Adipocyte (in vitro differentiated cells): Measurements from ENCODE around the gene KANSL1.

ENCODE experiments used
- DNase-seq: peaks from one replicate; pipeline ENCODE4 v3.0.0-alpha.2; 2015; ENCODE audit warnings: low read depth
- H3K27me3 ChIP-seq: replicated peaks from 2 replicates; pipeline ENCODE4 v1.7.0; 2013; ENCODE audit warnings: mild to moderate bottlenecking, low read length, moderate library complexity; ENCODE audit not compliant: control insufficient read depth, insufficient read depth
- H3K36me3 ChIP-seq: 2 replicates; pipeline ENCODE4 v1.7.0; 2013; ENCODE audit warnings: low read length, mild to moderate bottlenecking, moderate library complexity; ENCODE audit not compliant: control insufficient read depth, insufficient read depth, severe bottlenecking
- H3K4me1 ChIP-seq: 2 replicates; pipeline ENCODE4 v1.7.0; 2013; ENCODE audit warnings: mild to moderate bottlenecking, low read length, moderate library complexity; ENCODE audit not compliant: control insufficient read depth, insufficient read depth
- H3K4me3 ChIP-seq: 2 replicates; pipeline ENCODE4 v1.7.0; 2013; ENCODE audit warnings: mild to moderate bottlenecking, low read length, moderate library complexity
- H3K9ac ChIP-seq: 2 replicates; pipeline ENCODE4 v1.7.0; 2013; ENCODE audit warnings: mild to moderate bottlenecking, low read length, moderate library complexity
- H3K9me3 ChIP-seq: 2 replicates; pipeline ENCODE4 v1.7.0; 2013; ENCODE audit warnings: mild to moderate bottlenecking, low read length, moderate library complexity; ENCODE audit not compliant: control insufficient read depth

Gene KANSL1

GRCh38 chr17:45993962-45994627 is 199.1 kb downstream of the KANSL1 start:
- no peaks in the 10 kb centered on the region for H3K36me3 ChIP-seq
- peaks cover 7% of the 10 kb centered on the region for H3K9me3 ChIP-seq
- H3K4me3 ChIP-seq: no peak overlapping the region
- H3K4me1 ChIP-seq: peaks cover 10% of the 10 kb centered on the region
- H3K9ac ChIP-seq: no peak overlapping the region
- DNase-seq: no peak
- H3K27me3 ChIP-seq: peaks cover 1% of the 10 kb centered on the region

DNA sequence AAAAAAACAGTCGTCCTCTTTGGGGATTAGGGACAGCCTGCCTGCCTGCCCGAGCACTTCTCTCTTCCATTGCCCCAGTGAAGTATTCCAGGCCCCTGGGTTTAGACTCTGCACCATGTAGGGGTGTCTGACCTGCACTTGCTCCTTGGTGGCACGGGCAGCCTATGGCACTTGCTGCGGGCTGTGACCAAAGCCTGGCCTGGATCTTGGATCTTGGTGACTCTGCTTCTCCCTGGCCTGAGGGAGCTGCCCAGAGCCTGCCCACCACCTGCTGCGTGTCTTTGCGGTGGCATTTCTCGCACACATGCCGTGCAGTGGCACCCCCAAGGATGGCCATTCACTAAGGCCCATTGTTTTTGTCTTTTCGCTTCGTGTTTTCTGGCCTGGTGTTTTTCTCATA is 200.3 kb downstream of the KANSL1 start:
- peaks cover 13% of the 10 kb centered on the region for H3K27me3 ChIP-seq
- no peak for DNase-seq
- no peak overlapping the region for H3K4me3 ChIP-seq
- peaks cover 7% of the 10 kb centered on the region for H3K9me3 ChIP-seq
- H3K36me3 ChIP-seq: no peaks in the 10 kb centered on the region
- peaks cover 8% of the 10 kb centered on the region for H3K4me1 ChIP-seq
- H3K9ac ChIP-seq: no peak overlapping the region

- no peak for DNase-seq
- no peak overlapping the region for H3K9ac ChIP-seq
- no peak overlapping the region for H3K4me3 ChIP-seq
- H3K36me3 ChIP-seq: no peaks in the 10 kb centered on the region
- H3K4me1 ChIP-seq: peaks cover 5% of the 10 kb centered on the region
- H3K9me3 ChIP-seq: peaks cover 7% of the 10 kb centered on the region
- peaks cover 15% of the 10 kb centered on the region for H3K27me3 ChIP-seq
Observed at GRCh38 chr17:45992175-45992574, 201.1 kb downstream of the KANSL1 start.

DNA sequence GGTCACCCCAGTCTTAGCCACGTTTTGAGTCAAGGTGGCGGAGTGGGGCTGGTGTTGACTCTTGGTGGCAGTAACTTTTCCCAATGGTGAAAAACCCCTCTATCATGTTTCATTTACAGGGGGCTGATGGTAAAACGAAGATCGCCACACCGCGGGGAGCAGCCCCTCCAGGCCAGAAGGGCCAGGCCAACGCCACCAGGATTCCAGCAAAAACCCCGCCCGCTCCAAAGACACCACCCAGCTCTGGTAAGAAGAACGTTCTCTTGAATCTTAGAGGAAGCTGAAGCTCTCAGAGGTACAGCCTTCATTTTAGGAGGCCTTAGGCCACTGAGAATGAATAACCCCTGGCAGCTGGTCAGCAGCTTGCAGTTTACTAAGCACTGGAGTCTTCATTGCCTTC is 201.9 kb downstream of the KANSL1 start:
- Histone ChIP-seq H3K9ac (no peak overlapping the region), H3K4me1 (peaks cover 5% of the 10 kb centered on the region), H3K36me3 (no peaks in the 10 kb centered on the region), H3K27me3 (peaks cover 15% of the 10 kb centered on the region), H3K4me3 (no peak overlapping the region), H3K9me3 (peaks cover 7% of the 10 kb centered on the region)
- no peak for DNase-seq

DNA sequence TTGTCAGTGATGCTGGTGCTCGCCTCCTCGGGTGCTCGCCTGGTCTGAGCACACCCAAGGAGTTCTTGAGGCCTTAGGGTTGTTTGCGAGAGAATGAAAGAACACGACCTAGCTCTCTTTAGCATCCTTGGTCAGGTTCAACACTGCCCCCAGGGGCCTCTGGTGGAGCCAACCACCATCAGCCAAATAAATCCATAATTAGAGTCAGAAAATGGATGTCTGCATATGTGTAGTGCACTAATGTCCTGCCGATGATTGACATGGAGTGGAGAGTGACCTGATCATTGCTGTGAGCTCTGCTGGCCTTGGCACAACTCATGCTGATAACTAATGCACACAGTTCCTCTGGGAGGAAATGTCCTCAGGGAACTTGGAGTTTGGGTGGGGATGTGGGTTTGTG is 202.3 kb downstream of the KANSL1 start:
- DNase-seq: no peak
- Histone ChIP-seq H3K9me3 (peaks cover 7% of the 10 kb centered on the region), H3K4me1 (peaks cover 5% of the 10 kb centered on the region), H3K36me3 (no peaks in the 10 kb centered on the region), H3K27me3 (peaks cover 15% of the 10 kb centered on the region), H3K9ac (no peak overlapping the region), H3K4me3 (no peak overlapping the region)

DNA sequence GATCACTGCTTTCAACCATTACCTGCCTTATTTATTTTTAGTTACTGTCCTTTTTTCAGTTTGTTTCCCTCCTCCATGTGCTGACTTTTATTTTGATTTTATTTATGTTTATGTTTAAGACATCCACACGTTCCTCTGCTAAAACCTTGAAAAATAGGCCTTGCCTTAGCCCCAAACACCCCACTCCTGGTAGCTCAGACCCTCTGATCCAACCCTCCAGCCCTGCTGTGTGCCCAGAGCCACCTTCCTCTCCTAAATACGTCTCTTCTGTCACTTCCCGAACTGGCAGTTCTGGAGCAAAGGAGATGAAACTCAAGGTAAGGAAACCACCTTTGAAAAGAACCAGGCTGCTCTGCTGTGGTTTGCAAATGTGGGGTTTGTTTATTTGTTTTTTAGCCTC is 203.5 kb downstream of the KANSL1 start:
- no peaks in the 10 kb centered on the region for H3K4me1 ChIP-seq
- H3K27me3 ChIP-seq: peaks cover 23% of the 10 kb centered on the region
- H3K9me3 ChIP-seq: peaks cover 7% of the 10 kb centered on the region
- H3K4me3 ChIP-seq: no peak overlapping the region
- no peak for DNase-seq
- H3K9ac ChIP-seq: no peak overlapping the region
- no peaks in the 10 kb centered on the region for H3K36me3 ChIP-seq

GRCh38 chr17:45987706-45988105 is 205.5 kb downstream of the KANSL1 start:
- no peak overlapping the region for H3K4me3 ChIP-seq
- no peaks in the 10 kb centered on the region for H3K4me1 ChIP-seq
- H3K9me3 ChIP-seq: peaks cover 7% of the 10 kb centered on the region
- DNase-seq: no peak
- H3K36me3 ChIP-seq: no peaks in the 10 kb centered on the region
- H3K27me3 ChIP-seq: peaks cover 37% of the 10 kb centered on the region
- H3K9ac ChIP-seq: no peak overlapping the region

DNA sequence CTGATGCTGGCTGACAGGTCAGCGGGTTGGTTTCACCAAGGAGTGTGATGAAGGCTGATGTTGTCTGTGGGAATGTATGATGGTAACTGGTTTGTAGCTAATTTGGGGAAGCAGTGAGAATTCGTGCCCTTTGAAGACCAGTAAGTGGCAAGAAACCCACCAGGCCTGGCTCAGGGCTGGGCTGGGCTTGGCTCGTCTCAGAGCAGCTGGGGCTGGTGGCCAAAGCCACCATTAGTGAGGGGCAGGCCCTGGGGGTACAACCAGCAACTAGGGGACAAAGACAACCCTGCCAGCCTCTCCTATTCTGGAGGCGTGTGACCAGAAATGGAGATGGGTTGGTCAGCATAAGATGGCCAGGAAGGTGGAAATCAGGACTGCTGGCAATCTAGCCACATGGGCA is 207.2 kb downstream of the KANSL1 start:
- H3K4me3 ChIP-seq: no peak overlapping the region
- no peaks in the 10 kb centered on the region for H3K36me3 ChIP-seq
- peaks cover 7% of the 10 kb centered on the region for H3K9me3 ChIP-seq
- peaks cover 44% of the 10 kb centered on the region for H3K27me3 ChIP-seq
- no peak overlapping the region for H3K9ac ChIP-seq
- H3K4me1 ChIP-seq: no peaks in the 10 kb centered on the region
- DNase-seq: no peak

DNA sequence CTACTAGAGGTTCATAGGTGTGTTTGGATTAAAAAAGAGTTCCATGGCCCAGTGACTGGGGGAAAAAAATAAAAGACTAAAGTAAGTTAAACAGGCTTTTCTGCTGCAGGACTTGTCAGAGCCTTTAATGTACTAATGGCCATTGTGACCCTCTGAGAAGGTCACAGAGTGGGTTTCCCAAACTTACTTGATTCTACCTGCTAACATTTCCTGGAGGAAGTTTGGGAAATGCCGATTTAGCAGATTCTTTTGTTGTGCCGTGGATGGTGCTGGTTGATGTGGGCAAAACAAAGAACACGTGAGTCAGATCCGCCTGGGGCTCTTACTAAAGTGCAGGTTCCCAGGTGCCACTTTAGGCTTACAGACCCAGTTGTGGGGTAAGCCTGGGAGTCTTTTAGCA is 207.8 kb downstream of the KANSL1 start:
- Histone ChIP-seq H3K4me3 (no peak overlapping the region), H3K36me3 (no peaks in the 10 kb centered on the region), H3K27me3 (peaks cover 49% of the 10 kb centered on the region), H3K4me1 (no peaks in the 10 kb centered on the region), H3K9me3 (peaks cover 7% of the 10 kb centered on the region), H3K9ac (no peak overlapping the region)
- no peak for DNase-seq

- Histone ChIP-seq H3K27me3 (peaks cover 49% of the 10 kb centered on the region), H3K9ac (no peak overlapping the region), H3K36me3 (no peaks in the 10 kb centered on the region), H3K4me1 (no peaks in the 10 kb centered on the region), H3K4me3 (no peak overlapping the region), H3K9me3 (no peaks in the 10 kb centered on the region)
- DNase-seq: no peak
Observed at GRCh38 chr17:45984368-45984767, 208.9 kb downstream of the KANSL1 start.

GRCh38 chr17:45983614-45984310 is 209.5 kb downstream of the KANSL1 start:
- no peaks in the 10 kb centered on the region for H3K9me3 ChIP-seq
- no peak overlapping the region for H3K9ac ChIP-seq
- no peaks in the 10 kb centered on the region for H3K36me3 ChIP-seq
- peaks cover 44% of the 10 kb centered on the region for H3K27me3 ChIP-seq
- no peaks in the 10 kb centered on the region for H3K4me1 ChIP-seq
- DNase-seq: no peak
- H3K4me3 ChIP-seq: no peak overlapping the region
